Astrocyte (in vitro differentiated cells and primary cell): ENCODE results near the gene PARN. TPM values are rescaled to one million over a fixed set of nuclear protein-coding genes. Genes with fewer than 3 reads are reported as not detected.

Experiments used
- DNase-seq: peaks from one replicate; pipeline ENCODE4 v3.0.0-alpha.2; 2010; ENCODE audit warnings: low read depth
- FAIRE-seq: peaks from 2 replicates; lab custom pipeline; 2011; peaks lifted over from hg19 to GRCh38; lab: Jason Lieb, UNC
- H2AFZ ChIP-seq: 2 replicates; pipeline ENCODE4 v1.6.0; 2012; ENCODE audit warnings: low read depth, low read length, inconsistent platforms
- H3K27ac ChIP-seq: 2 replicates; pipeline ENCODE4 v1.5.1; 2011; ENCODE audit warnings: low read depth, low read length, inconsistent platforms
- H3K27me3 ChIP-seq: 2 replicates; pipeline ENCODE4 v1.6.0; 2011; ENCODE audit warnings: low read length, inconsistent platforms; ENCODE audit not compliant: insufficient read depth
- H3K36me3 ChIP-seq: 2 replicates; pipeline ENCODE4 v1.5.1; 2011; ENCODE audit warnings: low read length, inconsistent platforms; ENCODE audit not compliant: insufficient read depth
- H3K4me1 ChIP-seq: 2 replicates; pipeline ENCODE4 v1.5.1; 2011; ENCODE audit warnings: low read length, inconsistent platforms; ENCODE audit not compliant: insufficient read depth
- H3K4me2 ChIP-seq: 2 replicates; pipeline ENCODE4 v1.6.0; 2012; ENCODE audit warnings: low read length, inconsistent platforms
- H3K4me3 ChIP-seq: 2 replicates; pipeline ENCODE4 v1.5.1; 2011; ENCODE audit warnings: low read depth, mild to moderate bottlenecking, low read length, inconsistent platforms; ENCODE audit not compliant: insufficient read depth
- H3K79me2 ChIP-seq: 2 replicates; pipeline ENCODE4 v1.6.0; 2012; ENCODE audit warnings: mild to moderate bottlenecking, low read length, inconsistent platforms; ENCODE audit not compliant: insufficient read depth
- H3K9ac ChIP-seq: 2 replicates; pipeline ENCODE4 v1.6.0; 2012; ENCODE audit warnings: mild to moderate bottlenecking, low read length, inconsistent platforms
- H3K9me3 ChIP-seq: 2 replicates; pipeline ENCODE4 v1.5.1; 2012; ENCODE audit warnings: low read depth, mild to moderate bottlenecking, low read length, inconsistent platforms; ENCODE audit not compliant: insufficient read depth
- H4K20me1 ChIP-seq: 2 replicates; pipeline ENCODE4 v1.6.0; 2012; ENCODE audit warnings: low read length, inconsistent platforms; ENCODE audit not compliant: insufficient read depth
- H3K27ac Mint-ChIP-seq: one replicate; pipeline ENCODE4 v1.8.0; 2021; ENCODE audit warnings: mild to moderate bottlenecking, mixed read lengths; ENCODE audit not compliant: unreplicated experiment
- H3K27me3 Mint-ChIP-seq: one replicate; pipeline ENCODE4 v1.8.0; 2021; ENCODE audit warnings: low read depth, mixed read lengths; ENCODE audit not compliant: unreplicated experiment
- H3K36me3 Mint-ChIP-seq: one replicate; pipeline ENCODE4 v1.8.0; 2021; ENCODE audit warnings: low read depth, mixed read lengths; ENCODE audit not compliant: unreplicated experiment
- H3K4me1 Mint-ChIP-seq: one replicate; pipeline ENCODE4 v1.8.0; 2021; ENCODE audit warnings: low read depth, mixed read lengths; ENCODE audit not compliant: unreplicated experiment
- H3K4me3 Mint-ChIP-seq: one replicate; pipeline ENCODE4 v1.8.0; 2021; ENCODE audit warnings: mild to moderate bottlenecking, moderate library complexity, mixed read lengths; ENCODE audit not compliant: unreplicated experiment
- H3K9me3 Mint-ChIP-seq: one replicate; pipeline ENCODE4 v1.8.0; 2021; ENCODE audit warnings: mild to moderate bottlenecking, mixed read lengths; ENCODE audit not compliant: unreplicated experiment
- CTCF ChIP-seq: IDR thresholded peaks from 2 replicates; pipeline ENCODE4 v1.5.1; 2011; ENCODE audit warnings: low read depth, mild to moderate bottlenecking, inconsistent platforms, low read length, moderate library complexity; ENCODE audit not compliant: insufficient read depth
- EZH2 ChIP-seq: IDR thresholded peaks from 2 replicates; pipeline ENCODE4 v1.6.1; 2012; ENCODE audit warnings: mild to moderate bottlenecking, low read length, inconsistent platforms; ENCODE audit not compliant: insufficient read depth
- total RNA-seq: library from RNA; stranded (reverse); gene quantifications from 2 replicates; pipeline ENCODE4 v1.2.1, GENCODE V29; 2021

PARN gene
- total RNA-seq, 1 donor from 2014 or later: 26.1 TPM

- FAIRE-seq: no peak
- no peak for TF ChIP-seq CTCF
- no peak for TF ChIP-seq EZH2
Measured at GRCh38 chr16:14606102-14606501, 24.0 kb downstream of the PARN start.

GRCh38 chr16:14602443-14602963, 27.6 kb downstream of the PARN start:
- H3K4me3 Mint-ChIP-seq: no peak overlapping the region
- Histone ChIP-seq H3K4me2 (no peak overlapping the region), H3K27me3 (no peaks in the 10 kb centered on the region), H3K4me3 (no peak overlapping the region), H2AFZ (no peak overlapping the region), H3K9me3 (no peaks in the 10 kb centered on the region), H3K9ac (no peak overlapping the region), H3K27ac (no peak overlapping the region), H3K4me1 (no peaks in the 10 kb centered on the region), H3K36me3 (peaks cover 21% of the 10 kb centered on the region), H4K20me1 (no peaks in the 10 kb centered on the region), H3K79me2 (no peaks in the 10 kb centered on the region)
- TF ChIP-seq CTCF (no peak), EZH2 (no peak)
- DNase-seq (no peak), FAIRE-seq (no peak)
- no peaks in the 10 kb centered on the region for H3K4me1 Mint-ChIP-seq
- H3K27ac Mint-ChIP-seq: no peak overlapping the region
- H3K9me3 Mint-ChIP-seq: peaks cover 2% of the 10 kb centered on the region
- H3K27me3 Mint-ChIP-seq: no peaks in the 10 kb centered on the region
- H3K36me3 Mint-ChIP-seq: peaks cover 19% of the 10 kb centered on the region

More at GRCh38 chr16:14606102-14606501, 24.0 kb downstream of the PARN start:
- Histone ChIP-seq H2AFZ (no peak overlapping the region), H3K4me2 (no peak overlapping the region), H3K4me3 (no peak overlapping the region), H3K4me1 (no peaks in the 10 kb centered on the region), H3K9me3 (no peaks in the 10 kb centered on the region), H3K36me3 (peaks cover 19% of the 10 kb centered on the region), H3K9ac (no peak overlapping the region), H3K27me3 (no peaks in the 10 kb centered on the region), H3K27ac (no peak overlapping the region), H3K79me2 (no peaks in the 10 kb centered on the region), H4K20me1 (no peaks in the 10 kb centered on the region)
- DNase-seq: no peak
- H3K9me3 Mint-ChIP-seq: peaks cover 2% of the 10 kb centered on the region
- H3K36me3 Mint-ChIP-seq: peaks cover 26% of the 10 kb centered on the region
- H3K27ac Mint-ChIP-seq: no peak overlapping the region
- no peak overlapping the region for H3K4me3 Mint-ChIP-seq
- no peaks in the 10 kb centered on the region for H3K4me1 Mint-ChIP-seq
- H3K27me3 Mint-ChIP-seq: no peaks in the 10 kb centered on the region

GRCh38 chr16:14600164-14600563, 29.9 kb downstream of the PARN start:
- Histone ChIP-seq H4K20me1 (no peaks in the 10 kb centered on the region), H3K79me2 (no peaks in the 10 kb centered on the region), H2AFZ (no peak overlapping the region), H3K36me3 (peaks cover 16% of the 10 kb centered on the region), H3K4me2 (no peak overlapping the region), H3K4me1 (no peaks in the 10 kb centered on the region), H3K9me3 (no peaks in the 10 kb centered on the region), H3K27ac (no peak overlapping the region), H3K27me3 (no peaks in the 10 kb centered on the region), H3K9ac (no peak overlapping the region), H3K4me3 (no peak overlapping the region)
- FAIRE-seq: no peak
- DNase-seq: peak; percentile 11
- peaks cover 2% of the 10 kb centered on the region for H3K9me3 Mint-ChIP-seq
- H3K27ac Mint-ChIP-seq: no peak overlapping the region
- H3K36me3 Mint-ChIP-seq: peaks cover 18% of the 10 kb centered on the region
- H3K4me3 Mint-ChIP-seq: no peak overlapping the region
- no peak for TF ChIP-seq EZH2
- TF ChIP-seq CTCF: peak; percentile 38
- no peaks in the 10 kb centered on the region for H3K27me3 Mint-ChIP-seq
- no peaks in the 10 kb centered on the region for H3K4me1 Mint-ChIP-seq
